ENCODE data around the gene SH3BGRL2. TPM values are rescaled to one million over a fixed set of nuclear protein-coding genes. Genes with fewer than 3 reads are reported as not detected.
"Not testable (repeated sequence)": the region's sequence is repeated elsewhere in the genome, so short reads cannot be mapped to it uniquely, and the experiment has no call there.

The SH3BGRL2 gene
- total and polyA plus RNA-seq, 4 donors = 23.8 to 71.3 (median 34.3) TPM

DNA sequence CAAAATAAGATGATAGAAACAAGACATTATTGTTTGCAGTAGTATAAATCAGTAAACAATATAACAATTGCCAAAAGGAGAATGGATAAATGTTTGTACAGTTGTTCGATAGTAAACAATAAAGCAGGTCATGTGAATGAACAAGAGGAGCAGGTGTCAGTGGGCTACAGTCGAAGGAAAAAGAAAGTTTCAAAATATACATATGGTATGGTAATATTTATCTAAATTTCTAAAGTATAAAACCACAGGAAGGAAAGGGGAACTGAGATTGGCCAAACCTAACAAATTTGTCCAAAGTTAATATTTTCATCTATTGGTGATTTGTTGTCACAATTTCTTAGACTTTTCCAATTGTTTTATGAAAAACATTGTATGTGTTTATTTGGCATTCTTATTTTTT is 110.9 kb downstream of the SH3BGRL2 start:
- H3K36me3 ChIP-seq (ENCODE audit: control insufficient read depth in 4 of 4, insufficient read depth in 3 of 4, low read depth in 1 of 4, low read length in 3 of 4) = no peaks in the 10 kb centered on the region
- no peak overlapping the region for H3K27ac ChIP-seq (ENCODE audit: low read depth in 1 of 2, low read length in 2 of 2)
- no peaks in the 10 kb centered on the region for H3K9me3 ChIP-seq (ENCODE audit: control insufficient read depth in 4 of 4, low read length in 3 of 4)
- no peaks in the 10 kb centered on the region for H3K27me3 ChIP-seq (ENCODE audit: control insufficient read depth in 4 of 4, insufficient read depth in 4 of 4, low read length in 3 of 4)
- TF ChIP-seq FOXA2 (IDR thresholded peaks at IDR 0.05) (no peak), TAF1 (conservative IDR thresholded peaks at IDR 0.05) (no peak), RAD21 (IDR thresholded peaks at IDR 0.05) (no peak), HNF4G (IDR thresholded peaks at IDR 0.05) (no peak), SP1 (IDR thresholded peaks at IDR 0.05) (no peak), YY1 (IDR thresholded peaks at IDR 0.05) (no peak)
- TF ChIP-seq, protein P1, sequence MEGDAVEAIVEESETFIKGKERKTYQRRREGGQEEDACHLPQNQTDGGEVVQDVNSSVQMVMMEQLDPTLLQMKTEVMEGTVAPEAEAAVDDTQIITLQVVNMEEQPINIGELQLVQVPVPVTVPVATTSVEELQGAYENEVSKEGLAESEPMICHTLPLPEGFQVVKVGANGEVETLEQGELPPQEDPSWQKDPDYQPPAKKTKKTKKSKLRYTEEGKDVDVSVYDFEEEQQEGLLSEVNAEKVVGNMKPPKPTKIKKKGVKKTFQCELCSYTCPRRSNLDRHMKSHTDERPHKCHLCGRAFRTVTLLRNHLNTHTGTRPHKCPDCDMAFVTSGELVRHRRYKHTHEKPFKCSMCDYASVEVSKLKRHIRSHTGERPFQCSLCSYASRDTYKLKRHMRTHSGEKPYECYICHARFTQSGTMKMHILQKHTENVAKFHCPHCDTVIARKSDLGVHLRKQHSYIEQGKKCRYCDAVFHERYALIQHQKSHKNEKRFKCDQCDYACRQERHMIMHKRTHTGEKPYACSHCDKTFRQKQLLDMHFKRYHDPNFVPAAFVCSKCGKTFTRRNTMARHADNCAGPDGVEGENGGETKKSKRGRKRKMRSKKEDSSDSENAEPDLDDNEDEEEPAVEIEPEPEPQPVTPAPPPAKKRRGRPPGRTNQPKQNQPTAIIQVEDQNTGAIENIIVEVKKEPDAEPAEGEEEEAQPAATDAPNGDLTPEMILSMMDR (IDR thresholded peaks at IDR 0.05; ENCODE audit: low read depth, low read length, missing input control) = no peak
- TF ChIP-seq, protein P2, sequence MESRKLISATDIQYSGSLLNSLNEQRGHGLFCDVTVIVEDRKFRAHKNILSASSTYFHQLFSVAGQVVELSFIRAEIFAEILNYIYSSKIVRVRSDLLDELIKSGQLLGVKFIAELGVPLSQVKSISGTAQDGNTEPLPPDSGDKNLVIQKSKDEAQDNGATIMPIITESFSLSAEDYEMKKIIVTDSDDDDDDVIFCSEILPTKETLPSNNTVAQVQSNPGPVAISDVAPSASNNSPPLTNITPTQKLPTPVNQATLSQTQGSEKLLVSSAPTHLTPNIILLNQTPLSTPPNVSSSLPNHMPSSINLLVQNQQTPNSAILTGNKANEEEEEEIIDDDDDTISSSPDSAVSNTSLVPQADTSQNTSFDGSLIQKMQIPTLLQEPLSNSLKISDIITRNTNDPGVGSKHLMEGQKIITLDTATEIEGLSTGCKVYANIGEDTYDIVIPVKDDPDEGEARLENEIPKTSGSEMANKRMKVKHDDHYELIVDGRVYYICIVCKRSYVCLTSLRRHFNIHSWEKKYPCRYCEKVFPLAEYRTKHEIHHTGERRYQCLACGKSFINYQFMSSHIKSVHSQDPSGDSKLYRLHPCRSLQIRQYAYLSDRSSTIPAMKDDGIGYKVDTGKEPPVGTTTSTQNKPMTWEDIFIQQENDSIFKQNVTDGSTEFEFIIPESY (IDR thresholded peaks at IDR 0.05) = no peak
- TF ChIP-seq, protein P3, sequence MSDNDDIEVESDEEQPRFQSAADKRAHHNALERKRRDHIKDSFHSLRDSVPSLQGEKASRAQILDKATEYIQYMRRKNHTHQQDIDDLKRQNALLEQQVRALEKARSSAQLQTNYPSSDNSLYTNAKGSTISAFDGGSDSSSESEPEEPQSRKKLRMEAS (IDR thresholded peaks at IDR 0.05) = no peak
- no peak for DNase-seq (ENCODE audit: low spot score)
- no peak overlapping the region for H3K4me3 ChIP-seq (ENCODE audit: low read depth in 1 of 3, low read length in 3 of 3)
- H3K4me1 ChIP-seq (ENCODE audit: control insufficient read depth in 4 of 4, insufficient read depth in 4 of 4, low read length in 3 of 4) = no peaks in the 10 kb centered on the region
- no peak overlapping the region for H3K9ac ChIP-seq (ENCODE audit: low read depth in 1 of 2, low read length in 2 of 2)
- WGBS = 76% methylated on average over 2 of the region's 2 CpGs

DNA sequence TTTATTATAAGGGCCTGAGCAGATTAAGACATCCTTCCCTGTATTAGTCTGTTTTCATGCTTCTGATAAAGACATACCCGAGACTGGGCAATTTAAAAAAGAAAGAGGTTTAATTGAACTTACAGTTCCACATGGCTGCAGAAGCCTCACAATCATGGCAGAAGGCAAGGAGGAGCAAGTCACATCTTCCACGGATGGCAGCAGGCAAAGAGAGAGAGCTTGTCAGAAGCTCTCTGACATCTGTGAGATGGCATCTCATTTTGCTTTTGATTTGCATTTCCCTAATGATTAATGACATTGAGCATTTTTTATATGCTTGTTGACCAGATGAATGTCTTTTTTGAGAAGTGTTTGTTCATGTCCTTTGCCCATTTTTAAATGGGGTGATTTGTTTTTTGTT is 114.2 kb downstream of the SH3BGRL2 start:
- not testable (repeated sequence) for H3K4me3 ChIP-seq (ENCODE audit: low read depth in 1 of 3, low read length in 3 of 3); H3K4me1 ChIP-seq (ENCODE audit: control insufficient read depth in 4 of 4, insufficient read depth in 4 of 4, low read length in 3 of 4)
- WGBS = 90% methylated on average over 2 of the region's 2 CpGs

DNA sequence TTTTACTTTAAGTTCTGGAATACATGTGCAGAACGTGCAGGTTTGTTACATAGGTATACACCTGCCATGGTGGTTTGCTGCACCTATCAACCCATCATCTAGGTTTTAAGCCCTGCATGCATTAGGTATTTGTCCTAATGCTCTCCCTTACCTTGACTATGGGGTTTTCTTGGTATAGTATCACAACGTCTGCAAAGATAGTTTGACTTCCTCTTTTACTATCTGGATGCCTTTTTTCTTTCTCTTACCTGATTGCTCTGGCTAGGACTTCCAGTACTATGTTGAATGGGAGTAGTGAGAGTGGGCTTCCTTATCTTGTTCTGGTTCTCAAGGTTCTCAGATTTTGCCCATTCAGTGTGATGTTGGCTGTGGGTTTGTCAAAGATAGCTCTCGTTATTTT is 115.2 kb downstream of the SH3BGRL2 start:
- H3K27ac ChIP-seq (ENCODE audit: low read depth in 1 of 2, low read length in 2 of 2); H3K9me3 ChIP-seq (ENCODE audit: control insufficient read depth in 4 of 4, low read length in 3 of 4); DNase-seq (ENCODE audit: low spot score); H3K4me3 ChIP-seq (ENCODE audit: low read depth in 1 of 3, low read length in 3 of 3); H3K27me3 ChIP-seq (ENCODE audit: control insufficient read depth in 4 of 4, insufficient read depth in 4 of 4, low read length in 3 of 4); H3K4me1 ChIP-seq (ENCODE audit: control insufficient read depth in 4 of 4, insufficient read depth in 4 of 4, low read length in 3 of 4); H3K36me3 ChIP-seq (ENCODE audit: control insufficient read depth in 4 of 4, insufficient read depth in 3 of 4, low read depth in 1 of 4, low read length in 3 of 4); H3K9ac ChIP-seq (ENCODE audit: low read depth in 1 of 2, low read length in 2 of 2): not testable (repeated sequence)
- WGBS = 76% methylated on average over 3 of the region's 3 CpGs

More for the DNA sequence above, 114.2 kb downstream of the SH3BGRL2 start:
- H3K9ac ChIP-seq (ENCODE audit: low read depth in 1 of 2, low read length in 2 of 2); H3K27ac ChIP-seq (ENCODE audit: low read depth in 1 of 2, low read length in 2 of 2); H3K36me3 ChIP-seq (ENCODE audit: control insufficient read depth in 4 of 4, insufficient read depth in 3 of 4, low read depth in 1 of 4, low read length in 3 of 4); DNase-seq (ENCODE audit: low spot score); H3K9me3 ChIP-seq (ENCODE audit: control insufficient read depth in 4 of 4, low read length in 3 of 4); H3K27me3 ChIP-seq (ENCODE audit: control insufficient read depth in 4 of 4, insufficient read depth in 4 of 4, low read length in 3 of 4): not testable (repeated sequence)

DNA sequence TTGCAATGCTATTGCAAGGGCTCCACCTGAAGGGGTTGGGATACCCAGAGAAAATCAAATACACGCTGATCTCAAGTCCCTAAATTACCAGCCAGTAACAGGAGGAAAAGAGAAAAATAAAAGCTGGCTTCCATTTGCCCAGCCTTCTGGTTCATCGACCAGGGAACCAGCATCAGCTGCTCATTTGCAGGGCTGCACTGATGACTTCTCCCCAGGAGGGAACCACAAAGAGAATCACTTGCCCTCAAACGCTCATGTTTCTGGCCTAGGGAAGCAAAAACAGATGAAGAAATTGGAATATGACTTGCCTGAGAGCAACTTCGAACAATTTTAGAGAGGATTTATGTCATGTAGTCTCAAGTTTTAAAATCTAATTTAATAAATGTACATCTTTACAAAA is 119.7 kb downstream of the SH3BGRL2 start:
- Histone ChIP-seq H3K4me3 (ENCODE audit: low read depth in 1 of 3, low read length in 3 of 3) (no peak overlapping the region), H3K27ac (ENCODE audit: low read depth in 1 of 2, low read length in 2 of 2) (no peak overlapping the region), H3K4me1 (ENCODE audit: control insufficient read depth in 4 of 4, insufficient read depth in 4 of 4, low read length in 3 of 4) (no peaks in the 10 kb centered on the region), H3K36me3 (ENCODE audit: control insufficient read depth in 4 of 4, insufficient read depth in 3 of 4, low read depth in 1 of 4, low read length in 3 of 4) (no peaks in the 10 kb centered on the region), H3K9ac (ENCODE audit: low read depth in 1 of 2, low read length in 2 of 2) (no peak overlapping the region), H3K27me3 (ENCODE audit: control insufficient read depth in 4 of 4, insufficient read depth in 4 of 4, low read length in 3 of 4) (no peaks in the 10 kb centered on the region), H3K9me3 (ENCODE audit: control insufficient read depth in 4 of 4, low read length in 3 of 4) (no peaks in the 10 kb centered on the region)
- WGBS = 71% methylated on average over 4 of the region's 4 CpGs
- no peak for DNase-seq (ENCODE audit: low spot score)
- no peak for TF ChIP-seq FOXA1 (IDR thresholded peaks at IDR 0.05)
- no peak for TF ChIP-seq HNF4G (IDR thresholded peaks at IDR 0.05)
- TF ChIP-seq EGR1 (IDR thresholded peaks at IDR 0.05; ENCODE audit: low read depth in 2 of 2) = no peak
- TF ChIP-seq, protein P4, sequence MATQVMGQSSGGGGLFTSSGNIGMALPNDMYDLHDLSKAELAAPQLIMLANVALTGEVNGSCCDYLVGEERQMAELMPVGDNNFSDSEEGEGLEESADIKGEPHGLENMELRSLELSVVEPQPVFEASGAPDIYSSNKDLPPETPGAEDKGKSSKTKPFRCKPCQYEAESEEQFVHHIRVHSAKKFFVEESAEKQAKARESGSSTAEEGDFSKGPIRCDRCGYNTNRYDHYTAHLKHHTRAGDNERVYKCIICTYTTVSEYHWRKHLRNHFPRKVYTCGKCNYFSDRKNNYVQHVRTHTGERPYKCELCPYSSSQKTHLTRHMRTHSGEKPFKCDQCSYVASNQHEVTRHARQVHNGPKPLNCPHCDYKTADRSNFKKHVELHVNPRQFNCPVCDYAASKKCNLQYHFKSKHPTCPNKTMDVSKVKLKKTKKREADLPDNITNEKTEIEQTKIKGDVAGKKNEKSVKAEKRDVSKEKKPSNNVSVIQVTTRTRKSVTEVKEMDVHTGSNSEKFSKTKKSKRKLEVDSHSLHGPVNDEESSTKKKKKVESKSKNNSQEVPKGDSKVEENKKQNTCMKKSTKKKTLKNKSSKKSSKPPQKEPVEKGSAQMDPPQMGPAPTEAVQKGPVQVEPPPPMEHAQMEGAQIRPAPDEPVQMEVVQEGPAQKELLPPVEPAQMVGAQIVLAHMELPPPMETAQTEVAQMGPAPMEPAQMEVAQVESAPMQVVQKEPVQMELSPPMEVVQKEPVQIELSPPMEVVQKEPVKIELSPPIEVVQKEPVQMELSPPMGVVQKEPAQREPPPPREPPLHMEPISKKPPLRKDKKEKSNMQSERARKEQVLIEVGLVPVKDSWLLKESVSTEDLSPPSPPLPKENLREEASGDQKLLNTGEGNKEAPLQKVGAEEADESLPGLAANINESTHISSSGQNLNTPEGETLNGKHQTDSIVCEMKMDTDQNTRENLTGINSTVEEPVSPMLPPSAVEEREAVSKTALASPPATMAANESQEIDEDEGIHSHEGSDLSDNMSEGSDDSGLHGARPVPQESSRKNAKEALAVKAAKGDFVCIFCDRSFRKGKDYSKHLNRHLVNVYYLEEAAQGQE (IDR thresholded peaks at IDR 0.05) = no peak
- TF ChIP-seq, protein P1 (IDR thresholded peaks at IDR 0.05; ENCODE audit: low read depth, low read length, missing input control) = no peak
- TF ChIP-seq, protein P3 (IDR thresholded peaks at IDR 0.05) = no peak
- no peak for TF ChIP-seq SP1 (IDR thresholded peaks at IDR 0.05)
- TF ChIP-seq RAD21 (IDR thresholded peaks at IDR 0.05) = no peak
- no peak for TF ChIP-seq YY1 (IDR thresholded peaks at IDR 0.05)
- no peak for TF ChIP-seq FOXA2 (IDR thresholded peaks at IDR 0.05)
- no peak for TF ChIP-seq TAF1 (conservative IDR thresholded peaks at IDR 0.05)

All from liver (tissue), 9 donors.